NCI-H2171 (cell line): ENCODE data around the gene MTX1.

Experiments
- DNase-seq: peaks from one replicate; lab custom pipeline; 2025; lab: John Stamatoyannopoulos, UW

MTX1 gene

GRCh38 chr1:155174324-155175280, 33.9 kb upstream of the MTX1 start:
- peak; percentile 54 for DNase-seq

- no peak for DNase-seq
These were observed 33.1 kb upstream of the MTX1 start for GRCh38 chr1:155175281-155175926.

GRCh38 chr1:155175927-155176371, 32.5 kb upstream of the MTX1 start:
- no peak for DNase-seq

GRCh38 chr1:155176544-155177071, 31.9 kb upstream of the MTX1 start:
- DNase-seq = peak; percentile 40

- no peak for DNase-seq
These were observed 31.1 kb upstream of the MTX1 start for GRCh38 chr1:155177192-155177917.

- no peak for DNase-seq
These were observed 30.6 kb upstream of the MTX1 start for GRCh38 chr1:155177918-155178281.

GRCh38 chr1:155178441-155179111, 29.9 kb upstream of the MTX1 start:
- no peak for DNase-seq

- DNase-seq = no peak
These were observed 29.1 kb upstream of the MTX1 start for GRCh38 chr1:155179112-155180031.

- no peak for DNase-seq
These were observed 27.0 kb upstream of the MTX1 start for GRCh38 chr1:155181371-155182051.

- DNase-seq = no peak
These were observed 26.4 kb upstream of the MTX1 start for GRCh38 chr1:155182052-155182550.

GRCh38 chr1:155183775-155184221, 24.7 kb upstream of the MTX1 start:
- DNase-seq = no peak

GRCh38 chr1:155184351-155184811, 24.1 kb upstream of the MTX1 start:
- no peak for DNase-seq

- DNase-seq = no peak
These were observed 23.4 kb upstream of the MTX1 start for GRCh38 chr1:155184835-155185782.

GRCh38 chr1:155185783-155186066, 22.8 kb upstream of the MTX1 start:
- DNase-seq = no peak

- DNase-seq = no peak
These were observed 22.3 kb upstream of the MTX1 start for GRCh38 chr1:155186067-155186793.

- DNase-seq = no peak
These were observed 21.6 kb upstream of the MTX1 start for GRCh38 chr1:155186794-155187455.

GRCh38 chr1:155187456-155187891, 21.0 kb upstream of the MTX1 start:
- DNase-seq = no peak
